Tibial nerve (tissue), 4 donors: ENCODE measurements around the gene CACHD1. TPM values are rescaled to one million over a fixed set of nuclear protein-coding genes. Genes with fewer than 3 reads are reported as not detected.
"Not testable (repeated sequence)": the region's sequence is repeated elsewhere in the genome, so short reads cannot be mapped to it uniquely, and the experiment has no call there.

Experiments
- DNase-seq, 2 donors: peaks; one replicate each; pipeline ENCODE4 v3.0.0-alpha.2; 2019; ENCODE audit warnings: low spot score in 2 of 2
- H3K27ac ChIP-seq, 4 donors: fragments of 200-600 bp; sonication (generic) in 3 of 4; one replicate each; pipeline ENCODE4 v1.5.1; 2017 to 2019; ENCODE audit warnings: mild to moderate bottlenecking in 1 of 4
- H3K27me3 ChIP-seq, 2 donors: fragments of 200-600 bp; sonication (generic) in 1 of 2; one replicate each; pipeline versions ENCODE4 v1.5.1 to v1.6.0; 2017 to 2019
- H3K36me3 ChIP-seq, 3 donors: fragments of 200-600 bp; sonication (generic); one replicate each; pipeline ENCODE4 v1.5.1; 2018 to 2019
- H3K4me1 ChIP-seq, 4 donors: fragments of 200-600 bp; sonication (generic) in 3 of 4; one replicate each; pipeline ENCODE4 v1.5.1; 2017 to 2019
- H3K4me3 ChIP-seq, 4 donors: fragments of 200-600 bp; sonication (generic) in 3 of 4; one replicate each; pipeline ENCODE4 v1.5.1; 2017 to 2019; ENCODE audit warnings: mild to moderate bottlenecking in 1 of 4, moderate library complexity in 1 of 4
- H3K9me3 ChIP-seq, 4 donors: fragments of 200-600 bp; sonication (generic) in 3 of 4; one replicate each; pipeline ENCODE4 v1.5.1; 2017 to 2019
- EP300 ChIP-seq, 2 donors: sonication (generic); formaldehyde crosslinking; IDR thresholded peaks; one replicate each; pipeline ENCODE4 v1.6.1; 2017; ENCODE audit warnings: antibody characterized with exemption in 2 of 2, mild to moderate bottlenecking in 1 of 2
- POLR2A ChIP-seq, 2 donors: fragments of 450-650 bp; IDR thresholded peaks; one replicate each; pipeline ENCODE4 v1.6.1; 2017; ENCODE audit warnings: antibody characterized with exemption in 2 of 2, mild to moderate bottlenecking in 2 of 2, moderate library complexity in 2 of 2
- WGBS, 2 donors: methylation state at CpG; one replicate each; pipeline ENCODE4 v1.1.5; 2018; 5-methylcytosine and 5-hydroxymethylcytosine counted together
- total RNA-seq, 4 donors: library from RNA; depleted of rRNA; stranded (reverse); fragments of >200 nt; gene quantifications; one replicate each; pipeline ENCODE4 v1.1.0, GENCODE V29; 2016
- TF ChIP-seq, protein P1 (sequence below), 5 experiments: fragments of 200-600 bp in 3 of 5; fragments of 450-650 bp in 2 of 5; sonication (generic) in 3 of 5; IDR thresholded peaks; one replicate each; pipeline ENCODE4 v1.5.1; 2016 to 2019; ENCODE audit warnings: antibody characterized with exemption in 5 of 5, mild to moderate bottlenecking in 3 of 5, moderate library complexity in 2 of 5

CACHD1 gene
- total RNA-seq, 4 donors from 2014 or later, result 7.4 to 15.9 (median 10.0) TPM

- WGBS, 2 donors, result 90 to 95% methylated on average over 3 of the region's 3 CpGs
- no peak for DNase-seq
- no peak overlapping the region for H3K4me3 ChIP-seq
- H3K36me3 ChIP-seq, result no peaks in the 10 kb centered on the region
- H3K9me3 ChIP-seq, result no peaks in the 10 kb centered on the region
- no peak for TF ChIP-seq EP300 (IDR thresholded peaks at IDR 0.05)
- TF ChIP-seq, protein P1, sequence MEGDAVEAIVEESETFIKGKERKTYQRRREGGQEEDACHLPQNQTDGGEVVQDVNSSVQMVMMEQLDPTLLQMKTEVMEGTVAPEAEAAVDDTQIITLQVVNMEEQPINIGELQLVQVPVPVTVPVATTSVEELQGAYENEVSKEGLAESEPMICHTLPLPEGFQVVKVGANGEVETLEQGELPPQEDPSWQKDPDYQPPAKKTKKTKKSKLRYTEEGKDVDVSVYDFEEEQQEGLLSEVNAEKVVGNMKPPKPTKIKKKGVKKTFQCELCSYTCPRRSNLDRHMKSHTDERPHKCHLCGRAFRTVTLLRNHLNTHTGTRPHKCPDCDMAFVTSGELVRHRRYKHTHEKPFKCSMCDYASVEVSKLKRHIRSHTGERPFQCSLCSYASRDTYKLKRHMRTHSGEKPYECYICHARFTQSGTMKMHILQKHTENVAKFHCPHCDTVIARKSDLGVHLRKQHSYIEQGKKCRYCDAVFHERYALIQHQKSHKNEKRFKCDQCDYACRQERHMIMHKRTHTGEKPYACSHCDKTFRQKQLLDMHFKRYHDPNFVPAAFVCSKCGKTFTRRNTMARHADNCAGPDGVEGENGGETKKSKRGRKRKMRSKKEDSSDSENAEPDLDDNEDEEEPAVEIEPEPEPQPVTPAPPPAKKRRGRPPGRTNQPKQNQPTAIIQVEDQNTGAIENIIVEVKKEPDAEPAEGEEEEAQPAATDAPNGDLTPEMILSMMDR (IDR thresholded peaks at IDR 0.05), result no peak
- H3K27ac ChIP-seq, result no peak overlapping the region
- no peaks in the 10 kb centered on the region for H3K4me1 ChIP-seq
- peaks cover 0 to 10% of the 10 kb centered on the region in 2 donors for H3K27me3 ChIP-seq
Measured at GRCh38 chr1:64696879-64697278, 226.9 kb downstream of the CACHD1 start.

DNA sequence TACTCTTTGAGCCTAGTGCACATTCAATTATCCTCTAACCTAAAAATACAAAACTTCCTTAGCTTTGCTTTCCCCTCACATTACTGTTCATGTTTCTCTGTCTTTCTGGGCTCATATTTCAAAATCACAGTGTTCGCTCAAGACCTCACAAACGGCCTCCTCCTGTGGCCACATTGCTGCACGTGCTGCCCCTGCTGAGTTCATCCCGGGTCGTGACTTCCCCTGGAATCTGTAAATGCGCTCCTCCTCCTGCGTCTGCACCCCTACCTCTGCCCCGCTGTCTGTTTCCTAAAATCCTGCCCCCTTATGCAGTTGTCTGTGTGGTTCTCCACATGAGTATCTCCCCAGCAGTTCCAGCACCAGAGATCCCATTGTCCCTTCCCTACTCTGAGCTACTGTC lies 229.4 kb downstream of the CACHD1 start:
- 34 to 44% methylated on average over 8 of the region's 8 CpGs for WGBS, 2 donors
- DNase-seq, result no peak
- Histone ChIP-seq H3K27me3 (peaks cover 0 to 10% of the 10 kb centered on the region in 2 donors), H3K36me3 (no peaks in the 10 kb centered on the region), H3K4me3 (no peak overlapping the region), H3K27ac (no peak overlapping the region), H3K9me3 (no peaks in the 10 kb centered on the region), H3K4me1 (no peaks in the 10 kb centered on the region)
- TF ChIP-seq EP300 (IDR thresholded peaks at IDR 0.05) (no peak), POLR2A (IDR thresholded peaks at IDR 0.05) (no peak)
- TF ChIP-seq, protein P1 (IDR thresholded peaks at IDR 0.05), result no peak

GRCh38 chr1:64701071-64701470 lies 231.1 kb downstream of the CACHD1 start:
- 89 to 93% methylated on average over 5 of the region's 5 CpGs for WGBS, 2 donors

GRCh38 chr1:64701886-64702285 lies 232.0 kb downstream of the CACHD1 start:
- no peak for DNase-seq
- H3K36me3 ChIP-seq, result no peaks in the 10 kb centered on the region
- peaks cover 0 to 10% of the 10 kb centered on the region in 2 donors for H3K27me3 ChIP-seq
- H3K9me3 ChIP-seq, result no peaks in the 10 kb centered on the region
- no peak overlapping the region for H3K4me3 ChIP-seq
- WGBS, 2 donors, result 51 to 70% methylated on average over 2 of the region's 2 CpGs
- H3K27ac ChIP-seq, result no peak overlapping the region
- H3K4me1 ChIP-seq, result no peaks in the 10 kb centered on the region
- TF ChIP-seq POLR2A (IDR thresholded peaks at IDR 0.05), result no peak
- TF ChIP-seq EP300 (IDR thresholded peaks at IDR 0.05), result no peak
- TF ChIP-seq, protein P1 (IDR thresholded peaks at IDR 0.05), result no peak

More at GRCh38 chr1:64701071-64701470, 231.1 kb downstream of the CACHD1 start:
- H3K36me3 ChIP-seq, result no peaks in the 10 kb centered on the region
- no peak for TF ChIP-seq POLR2A (IDR thresholded peaks at IDR 0.05)
- TF ChIP-seq, protein P1 (IDR thresholded peaks at IDR 0.05), result no peak
- no peak for TF ChIP-seq EP300 (IDR thresholded peaks at IDR 0.05)
- H3K4me3 ChIP-seq, result no peak overlapping the region
- no peak overlapping the region for H3K27ac ChIP-seq
- no peaks in the 10 kb centered on the region for H3K9me3 ChIP-seq
- no peak for DNase-seq
- peaks cover 0 to 10% of the 10 kb centered on the region in 2 donors for H3K27me3 ChIP-seq
- H3K4me1 ChIP-seq, result no peaks in the 10 kb centered on the region

DNA sequence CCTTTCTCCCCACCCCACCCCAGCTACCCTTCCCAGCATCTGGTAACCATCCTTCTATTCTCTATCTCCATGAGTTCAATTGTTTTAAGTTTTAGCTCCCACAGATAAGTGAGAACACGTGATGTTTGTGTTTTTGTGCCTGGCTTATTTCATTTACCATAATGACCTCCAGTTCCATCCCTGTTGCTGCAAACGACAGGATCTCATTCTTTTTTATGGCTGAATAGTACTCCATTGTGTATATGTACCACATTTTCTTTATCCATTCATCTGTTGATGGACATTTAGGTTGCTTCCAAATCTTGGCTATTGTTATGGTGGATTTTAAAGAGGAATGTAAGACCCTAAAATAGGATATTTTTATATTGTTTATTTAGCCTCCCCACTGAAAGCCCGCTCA lies 232.7 kb downstream of the CACHD1 start:
- not testable (repeated sequence) for H3K36me3 ChIP-seq, H3K4me1 ChIP-seq, H3K27ac ChIP-seq, H3K9me3 ChIP-seq, H3K27me3 ChIP-seq, DNase-seq, H3K4me3 ChIP-seq
- WGBS, 2 donors, result 79 to 83% methylated on average over 3 of the region's 3 CpGs

GRCh38 chr1:64703600-64703999 lies 233.7 kb downstream of the CACHD1 start:
- Histone ChIP-seq H3K27ac (no peak overlapping the region), H3K4me1 (no peaks in the 10 kb centered on the region), H3K4me3 (no peak overlapping the region), H3K36me3 (no peaks in the 10 kb centered on the region), H3K27me3 (peaks cover 0 to 10% of the 10 kb centered on the region in 2 donors), H3K9me3 (no peaks in the 10 kb centered on the region)
- 81 to 86% methylated on average over 2 of the region's 2 CpGs for WGBS, 2 donors
- TF ChIP-seq EP300 (IDR thresholded peaks at IDR 0.05), result no peak
- DNase-seq, result no peak
